Measurements from ENCODE around the gene STRN3.

GRCh38 chr14:31010935-31011334 is 15.2 kb downstream of the STRN3 start:
- TF ChIP-seq EZH2phosphoT487 (IDR thresholded peaks at IDR 0.05; ENCODE audit: borderline replicate concordance, low read depth, low read length) (no peak), CTCF (conservative IDR thresholded peaks at IDR 0.05; ENCODE audit: low read length) (no peak)

Data from OCI-LY7 (cell line).